IPS DF 6.9 (cell line): ENCODE measurements around the gene PITPNB.

ENCODE experiments used
- DNase-seq: peaks from one replicate; pipeline ENCODE4 v3.0.0-alpha.2; 2013; ENCODE audit warnings: low read depth, low spot score
- H3K27ac ChIP-seq: one replicate; pipeline ENCODE4 v1.5.1; 2013; ENCODE audit warnings: low read length, control low read depth
- H3K27me3 ChIP-seq: 2 replicates; pipeline ENCODE4 v1.6.1; 2013; ENCODE audit warnings: mild to moderate bottlenecking, low read length; ENCODE audit not compliant: control insufficient read depth, insufficient read depth
- H3K36me3 ChIP-seq: 2 replicates; pipeline ENCODE4 v1.6.1; 2013; ENCODE audit warnings: low read length; ENCODE audit not compliant: control insufficient read depth, insufficient read depth
- H3K4me1 ChIP-seq: 2 replicates; pipeline ENCODE4 v1.6.1; 2013; ENCODE audit warnings: low read length; ENCODE audit not compliant: control insufficient read depth, insufficient read depth
- H3K4me3 ChIP-seq: 2 replicates; pipeline ENCODE4 v1.5.1; 2013; ENCODE audit warnings: mild to moderate bottlenecking, low read length
- H3K9me3 ChIP-seq: 2 replicates; pipeline ENCODE4 v1.6.1; 2013; ENCODE audit warnings: low read length, inconsistent platforms; ENCODE audit not compliant: control insufficient read depth, insufficient read depth
- WGBS: extraction: QIAGEN DNeasy Blood & Tissue Kit; methylation state at CpG from one replicate; pipeline ENCODE4 v1.1.7; 2013; ENCODE audit warnings: mixed read lengths, missing lambda C conversion rate; ENCODE audit not compliant: insufficient read length, insufficient coverage; 5-methylcytosine and 5-hydroxymethylcytosine counted together

PITPNB gene

DNA sequence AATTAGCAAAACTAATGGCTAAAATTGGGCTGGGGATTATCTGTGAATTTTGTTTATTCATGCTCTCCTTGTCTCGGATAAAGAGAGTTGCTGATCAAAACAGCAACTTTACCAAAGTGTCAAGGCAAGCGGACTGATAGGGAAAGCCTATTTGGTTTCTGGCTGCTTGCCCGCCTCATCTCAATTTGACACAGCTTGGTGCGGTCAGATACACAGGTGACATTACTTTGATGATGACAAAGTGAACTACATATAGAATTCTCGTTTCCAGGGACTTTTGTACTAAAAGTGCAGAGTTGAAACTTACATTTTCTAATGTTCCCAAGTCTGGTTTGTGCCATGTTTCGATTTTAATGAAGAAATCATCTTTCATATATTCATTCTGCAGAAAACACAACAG, 22.8 kb downstream of the PITPNB start:
- WGBS, result no CpG with 5 or more reads among the region's 6 CpGs
- H3K27me3 ChIP-seq, result no peaks in the 10 kb centered on the region
- no peaks in the 10 kb centered on the region for H3K4me1 ChIP-seq
- no peak for DNase-seq
- no peak overlapping the region for H3K27ac ChIP-seq
- H3K4me3 ChIP-seq, result no peak overlapping the region
- H3K36me3 ChIP-seq, result peaks cover 15% of the 10 kb centered on the region
- no peaks in the 10 kb centered on the region for H3K9me3 ChIP-seq

DNA sequence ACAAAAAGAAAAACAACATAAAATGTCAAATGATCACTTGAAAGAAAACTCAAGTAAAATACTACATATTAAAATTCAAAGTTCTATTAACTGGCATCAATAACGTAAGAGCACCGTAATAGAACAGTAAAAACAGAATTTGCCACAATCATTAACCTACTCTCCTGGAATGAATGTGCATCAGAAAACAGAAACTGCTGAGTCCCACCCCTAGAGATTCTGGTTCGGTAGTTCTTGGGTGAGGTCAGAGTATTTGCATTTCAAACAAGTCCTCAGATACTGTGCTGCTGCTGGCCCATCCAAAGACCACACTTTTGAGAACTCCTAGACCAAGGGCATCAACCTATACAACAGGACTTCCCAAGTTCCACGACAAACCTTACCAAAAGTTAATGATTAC, 23.5 kb downstream of the PITPNB start:
- Histone ChIP-seq H3K27me3 (no peaks in the 10 kb centered on the region), H3K9me3 (no peaks in the 10 kb centered on the region), H3K27ac (no peak overlapping the region), H3K36me3 (peaks cover 15% of the 10 kb centered on the region), H3K4me3 (no peak overlapping the region), H3K4me1 (no peaks in the 10 kb centered on the region)
- DNase-seq, result no peak
- no CpG with 5 or more reads among the region's 4 CpGs for WGBS

DNA sequence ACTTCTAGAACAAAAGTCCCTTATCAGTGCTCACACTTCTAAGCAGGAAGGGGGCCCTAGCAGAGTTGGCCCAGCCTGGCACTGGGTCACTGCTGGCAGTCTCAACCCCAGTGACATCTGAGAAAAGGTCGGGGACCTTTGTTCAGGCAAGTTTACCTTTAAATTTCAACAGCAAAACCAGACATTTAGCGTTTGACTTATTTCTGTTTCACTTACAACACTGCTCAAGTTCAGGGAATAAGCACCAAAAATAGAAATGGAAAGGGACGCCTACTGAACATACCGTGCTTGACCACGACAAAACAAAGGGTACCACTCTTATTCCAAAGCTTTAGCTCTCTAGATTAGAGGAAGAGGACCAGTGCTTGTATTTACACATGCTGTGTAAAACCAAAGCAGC, 26.2 kb downstream of the PITPNB start:
- H3K36me3 ChIP-seq, result peaks cover 18% of the 10 kb centered on the region
- H3K9me3 ChIP-seq, result no peaks in the 10 kb centered on the region
- no peaks in the 10 kb centered on the region for H3K27me3 ChIP-seq

DNA sequence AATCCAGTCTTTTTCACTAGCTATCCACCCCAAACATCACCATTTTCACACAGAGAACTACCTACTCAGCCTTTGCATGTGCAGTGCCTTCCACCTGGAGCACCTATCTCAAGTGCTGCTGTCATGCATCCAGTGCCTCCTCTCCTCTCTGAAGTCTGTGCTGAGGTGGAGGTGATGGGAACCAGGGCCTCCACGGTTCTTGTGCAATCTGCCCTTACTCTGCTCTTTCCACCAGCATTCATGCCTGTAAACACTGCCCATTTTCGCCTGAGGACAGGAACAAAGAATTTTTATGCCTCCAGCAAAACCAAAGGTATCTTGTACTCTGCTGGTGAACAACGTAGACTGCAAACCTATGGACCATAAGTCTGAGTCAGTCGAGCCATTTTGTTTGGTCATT, 27.0 kb downstream of the PITPNB start:
- Histone ChIP-seq H3K27me3 (no peaks in the 10 kb centered on the region), H3K4me1 (peaks cover 3% of the 10 kb centered on the region; the same call in 1 of the 2 replicates), H3K9me3 (no peaks in the 10 kb centered on the region), H3K36me3 (peaks cover 15% of the 10 kb centered on the region; the same call in 1 of the 2 replicates), H3K27ac (no peak overlapping the region), H3K4me3 (no peak overlapping the region)
- WGBS, result no CpG with 5 or more reads among the region's 4 CpGs
- DNase-seq, result no peak

More for the DNA sequence above, 26.2 kb downstream of the PITPNB start:
- WGBS, result no CpG with 5 or more reads among the region's 5 CpGs
- no peaks in the 10 kb centered on the region for H3K4me1 ChIP-seq
- no peak for DNase-seq
- no peak overlapping the region for H3K4me3 ChIP-seq
- H3K27ac ChIP-seq, result no peak overlapping the region

DNA sequence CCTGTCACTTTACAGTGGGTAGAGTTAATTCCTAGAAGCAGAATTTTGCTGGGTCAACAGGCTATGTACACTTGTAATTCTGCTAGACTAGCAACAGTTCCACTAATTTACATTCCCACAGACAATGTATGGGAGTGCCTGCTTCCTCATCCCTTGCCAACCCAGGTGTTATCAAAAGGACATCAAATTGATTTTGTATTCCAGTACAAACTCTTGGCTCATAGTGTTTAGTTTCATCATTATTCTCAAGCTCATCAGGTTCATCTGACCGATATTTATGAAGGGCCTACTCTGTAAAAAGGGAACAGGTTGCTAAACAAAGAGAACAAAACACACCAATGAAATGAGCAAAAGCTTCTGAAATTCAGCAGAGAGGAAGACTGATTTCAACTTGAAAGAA, 30.7 kb downstream of the PITPNB start:
- H3K27ac ChIP-seq, result no peak overlapping the region
- H3K4me1 ChIP-seq, result peaks cover 4% of the 10 kb centered on the region
- no CpG with 5 or more reads among the region's 1 CpG for WGBS
- no peaks in the 10 kb centered on the region for H3K9me3 ChIP-seq
- no peak for DNase-seq
- no peak overlapping the region for H3K4me3 ChIP-seq
- peaks cover 9% of the 10 kb centered on the region; the same call in 1 of the 2 replicates for H3K36me3 ChIP-seq
- no peaks in the 10 kb centered on the region for H3K27me3 ChIP-seq

DNA sequence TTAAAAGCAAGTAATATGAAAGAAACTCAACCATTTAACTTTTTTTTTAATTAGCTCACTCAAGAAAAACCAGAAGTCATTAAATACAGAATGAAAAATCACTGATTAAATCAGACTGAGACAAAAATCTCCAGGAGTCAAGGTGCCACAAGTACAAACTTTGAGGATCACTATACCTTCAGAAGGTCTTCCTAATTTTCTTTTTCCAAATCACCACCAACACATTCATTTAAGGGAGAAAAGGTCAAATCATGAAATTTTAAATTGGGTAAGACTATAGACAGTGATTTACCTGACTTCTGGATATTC, 32.3 kb downstream of the PITPNB start:
- no peak overlapping the region for H3K4me3 ChIP-seq
- no peaks in the 10 kb centered on the region for H3K9me3 ChIP-seq
- DNase-seq, result no peak
- peaks cover 4% of the 10 kb centered on the region for H3K4me1 ChIP-seq
- peaks cover 4% of the 10 kb centered on the region; the same call in 1 of the 2 replicates for H3K36me3 ChIP-seq
- H3K27me3 ChIP-seq, result no peaks in the 10 kb centered on the region
- no peak overlapping the region for H3K27ac ChIP-seq

DNA sequence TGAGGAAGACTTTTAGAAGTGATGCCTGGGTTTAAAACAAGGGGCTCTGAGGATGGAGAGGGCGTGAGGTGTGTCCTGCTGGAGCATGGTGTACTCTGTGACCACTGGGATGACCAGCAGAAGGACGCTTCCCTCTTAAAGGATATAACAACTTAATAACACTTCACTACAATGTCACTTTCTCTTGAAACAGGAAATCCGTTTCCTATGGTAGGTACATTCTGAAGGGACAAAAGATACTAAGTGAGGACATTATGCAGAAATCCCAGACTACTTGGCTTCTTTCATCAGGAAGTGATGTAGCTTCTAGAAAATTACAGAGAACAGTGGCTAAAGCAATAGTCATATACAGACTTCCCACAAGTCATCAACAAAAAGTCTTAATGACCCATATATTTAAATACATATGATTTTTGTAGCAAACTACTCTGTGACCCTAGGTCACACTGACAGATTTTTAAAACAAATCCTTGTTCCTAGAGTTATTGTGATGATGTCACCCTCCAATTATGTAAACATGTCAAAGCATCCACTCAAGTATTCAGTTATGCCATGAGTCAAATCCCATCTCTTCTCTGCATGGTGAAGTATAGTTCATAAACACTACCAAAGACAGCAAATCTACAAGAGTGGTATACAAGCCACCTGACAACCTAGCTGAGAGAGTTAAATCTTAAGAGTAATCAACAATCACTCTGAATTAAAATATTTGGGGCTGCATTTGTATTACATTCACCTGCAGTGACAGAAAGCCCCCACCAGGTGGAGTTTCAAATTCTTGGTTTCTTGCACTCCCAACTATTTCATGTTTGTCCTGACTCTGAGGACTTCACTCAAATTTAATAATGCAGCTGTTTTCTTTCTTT, 32.8 kb downstream of the PITPNB start:
- peaks cover 4% of the 10 kb centered on the region; the same call in 1 of the 2 replicates for H3K36me3 ChIP-seq
- WGBS, result no CpG with 5 or more reads among the region's 3 CpGs
- no peaks in the 10 kb centered on the region for H3K27me3 ChIP-seq
- no peaks in the 10 kb centered on the region for H3K9me3 ChIP-seq
- peaks cover 4% of the 10 kb centered on the region for H3K4me1 ChIP-seq
- no peak overlapping the region for H3K27ac ChIP-seq
- no peak overlapping the region for H3K4me3 ChIP-seq
- DNase-seq, result no peak

DNA sequence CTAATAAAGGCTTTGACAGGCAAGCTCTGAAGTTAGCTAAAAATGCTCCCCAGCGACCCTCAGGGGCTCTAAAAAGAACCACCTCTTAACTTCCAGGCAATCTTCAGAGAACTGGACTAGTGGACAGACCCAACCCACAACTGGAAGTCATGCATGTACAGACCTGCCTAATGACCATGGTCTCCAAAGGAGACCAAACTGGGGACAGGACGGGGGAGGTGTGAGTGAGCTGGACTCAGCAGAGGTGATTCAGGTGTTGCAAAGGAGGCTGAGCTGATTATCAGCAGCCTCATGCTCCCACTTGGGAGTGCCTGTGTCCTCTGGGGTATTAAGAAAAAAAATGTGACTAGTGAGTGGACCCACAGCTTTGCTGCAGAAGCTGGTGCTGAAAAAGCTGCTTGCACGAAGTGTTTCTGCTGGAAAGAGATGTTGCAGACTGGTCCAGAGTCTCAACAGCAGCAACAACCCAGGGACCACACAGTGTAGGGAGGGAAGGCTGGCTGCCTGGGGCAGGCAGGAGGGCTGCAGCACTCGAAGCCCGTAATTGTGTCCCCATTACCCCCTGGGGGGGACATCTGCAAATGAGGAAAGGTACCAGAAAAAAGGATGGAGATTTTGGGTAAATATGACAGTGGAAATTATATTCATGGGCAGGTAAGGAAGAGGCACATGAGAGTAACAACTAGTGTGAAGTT, 35.3 kb downstream of the PITPNB start:
- Histone ChIP-seq H3K4me1 (peaks cover 6% of the 10 kb centered on the region), H3K27me3 (no peaks in the 10 kb centered on the region), H3K27ac (no peak overlapping the region), H3K36me3 (peaks cover 3% of the 10 kb centered on the region; the same call in 1 of the 2 replicates), H3K4me3 (no peak overlapping the region), H3K9me3 (no peaks in the 10 kb centered on the region)
- no peak for DNase-seq
- WGBS, result no CpG with 5 or more reads among the region's 5 CpGs

DNA sequence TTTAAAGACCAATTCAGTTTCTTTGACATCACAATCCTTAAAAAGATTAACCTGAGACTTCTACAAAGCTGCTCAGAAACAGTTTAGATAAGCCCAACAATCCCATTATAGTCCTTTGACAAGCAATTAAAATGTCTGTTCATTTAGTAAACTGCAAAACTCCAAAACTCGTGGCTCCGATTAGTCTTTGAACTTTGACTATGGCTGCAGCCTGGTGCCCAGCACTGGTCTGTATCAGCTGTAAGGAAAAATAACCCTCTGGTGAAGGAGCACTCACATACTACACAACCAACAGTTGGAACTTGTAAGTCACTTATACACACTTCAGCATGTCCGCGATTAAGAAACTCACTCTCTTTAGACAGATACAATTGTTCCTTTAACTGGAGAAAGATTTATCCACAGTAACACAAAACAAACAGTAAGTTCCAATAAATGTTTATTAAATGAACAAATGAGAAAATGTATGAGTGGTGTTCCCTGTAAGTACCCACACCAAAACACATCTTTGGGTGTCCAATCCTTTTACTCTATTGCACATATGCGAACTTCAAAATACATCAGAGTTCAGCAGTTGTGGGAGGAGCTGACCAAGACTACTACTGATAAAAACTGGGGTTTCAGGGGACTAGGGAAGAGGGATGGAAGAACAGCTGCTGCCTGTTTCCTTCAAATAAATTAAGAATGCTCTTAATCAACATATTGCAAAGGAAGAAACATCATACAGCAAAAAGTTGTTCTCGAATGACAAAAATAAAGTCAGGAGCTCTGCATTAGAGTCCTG, 36.4 kb downstream of the PITPNB start:
- Histone ChIP-seq H3K36me3 (no peaks in the 10 kb centered on the region), H3K27me3 (no peaks in the 10 kb centered on the region), H3K9me3 (no peaks in the 10 kb centered on the region), H3K4me3 (no peak overlapping the region), H3K27ac (no peak overlapping the region), H3K4me1 (peaks cover 6% of the 10 kb centered on the region)
- no peak for DNase-seq
- WGBS, result no CpG with 5 or more reads among the region's 6 CpGs

DNA sequence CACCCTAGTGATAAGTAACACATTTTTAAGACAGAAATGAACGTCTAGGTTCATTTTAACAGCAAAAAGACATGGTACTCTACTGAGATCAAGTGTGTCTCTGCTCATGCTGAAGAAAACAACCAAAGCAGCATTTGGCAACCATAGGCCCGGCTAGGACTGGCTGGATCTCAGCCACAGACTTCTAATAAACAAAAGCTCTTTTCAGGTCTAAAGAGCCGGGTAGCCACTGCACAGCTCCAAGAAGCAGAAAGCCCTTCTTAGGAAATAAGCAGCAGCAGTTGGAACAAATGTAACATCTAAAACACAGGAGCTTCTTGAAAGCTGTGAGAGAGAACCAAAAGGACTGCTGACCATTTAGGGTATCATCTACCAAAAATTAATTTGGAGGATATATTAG, 37.6 kb downstream of the PITPNB start:
- H3K9me3 ChIP-seq, result no peaks in the 10 kb centered on the region
- no peaks in the 10 kb centered on the region for H3K36me3 ChIP-seq
- H3K27ac ChIP-seq, result no peak overlapping the region
- H3K27me3 ChIP-seq, result no peaks in the 10 kb centered on the region
- no peak overlapping the region for H3K4me3 ChIP-seq
- no CpG with 5 or more reads among the region's 3 CpGs for WGBS
- H3K4me1 ChIP-seq, result peaks cover 4% of the 10 kb centered on the region
- no peak for DNase-seq
